K562 (cell line): ENCODE data around the gene TMEM245. TPM values are rescaled to one million over a fixed set of nuclear protein-coding genes. Genes with fewer than 3 reads are reported as not detected.

ENCODE experiments used
- MBD2 ChIP-seq: sonication (generic); IDR thresholded peaks from 2 replicates; pipeline ENCODE4 v1.6.1; 2016; ENCODE audit warnings: low read depth, borderline replicate concordance
- ZNF165 ChIP-seq: fragments of 250-450 bp; sonication (Bioruptor Pico); IDR thresholded peaks from 2 replicates; pipeline ENCODE4 v1.4.0; 2020; ENCODE audit warnings: borderline replicate concordance
- polyA plus RNA-seq, 8 experiments: library from polyadenylated mRNA; depleted of rRNA in 4 of 8; stranded (reverse) in 5 of 8; unstranded in 3 of 8; fragments of >200 nt; fragmentation: Nextera tagmentation in 2 of 8; fragmentation: Illumina TruSeq in 1 of 8; extraction: Ambion mirVana in 2 of 8; extraction: Trizol in 1 of 8; gene quantifications; 2 replicates each; pipeline versions ENCODE4 v1.2.1 to v1.2.3, GENCODE V29; 2011 to 2014; ENCODE audit warnings: inconsistent platforms in 1 of 8, missing spikeins in 1 of 8
- total RNA-seq, 7 experiments: library from RNA; depleted of rRNA in 6 of 7; stranded (reverse); fragments of >200 nt in 6 of 7; fragmentation: Illumina TruSeq in 2 of 7; extraction: Trizol in 2 of 7; gene quantifications; 2 replicates each; pipeline versions ENCODE4 v1.2.1 to v1.2.3, GENCODE V29; 2011 to 2021; ENCODE audit warnings: low replicate concordance in 1 of 7
- TF ChIP-seq, protein P1 (sequence below), 2 experiments: fragments of 450-650 bp; IDR thresholded peaks; 2 replicates each; pipeline ENCODE4 v1.6.1; 2018; ENCODE audit warnings: mild to moderate bottlenecking in 2 of 2, low read depth in 1 of 2; ENCODE audit not compliant: partially characterized antibody in 2 of 2
- TF ChIP-seq, protein P2 (sequence below): sonication (generic); formaldehyde crosslinking; IDR thresholded peaks from 2 replicates; pipeline ENCODE4 v1.8.1; 2023; ENCODE audit warnings: missing genetic modification reagents, mild to moderate bottlenecking, borderline replicate concordance
- TF ChIP-seq, protein P3 (sequence below): fragments of 250-450 bp; sonication (Bioruptor Pico); IDR thresholded peaks from 2 replicates; pipeline ENCODE4 v1.4.0; 2020; ENCODE audit warnings: mild to moderate bottlenecking, moderate library complexity

Gene TMEM245
- total and polyA plus RNA-seq, 9 of the 15 experiments (the other 6 are each of a cell fraction or from before 2014, with no cell fraction given) = 8.5 to 43.2 (median 24.3) TPM

DNA sequence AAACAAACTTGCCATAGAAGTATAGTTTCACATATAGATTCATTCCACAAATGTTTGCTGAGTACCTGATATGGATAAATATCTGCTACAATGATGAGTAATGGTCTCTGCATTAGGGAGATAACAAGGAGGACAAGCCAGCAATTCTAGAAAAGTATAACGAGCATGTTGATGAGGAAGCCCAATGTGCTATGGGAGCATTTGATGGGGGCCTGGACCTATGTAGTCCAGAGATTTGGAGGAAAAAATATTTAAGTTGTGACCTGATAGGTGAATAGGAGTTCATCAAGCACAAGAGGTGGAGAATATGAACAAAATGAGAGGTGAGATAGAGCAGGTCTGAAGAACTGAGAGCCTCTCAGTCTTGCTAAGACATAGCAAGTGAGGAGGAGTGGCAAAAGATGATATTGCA is 14.4 kb upstream of the TMEM245 start (continued):
- TF ChIP-seq MBD2 (peak; percentile 42; the same call in 1 of the 2 replicates), ZNF165 (CRISPR knock-in tag) (no peak)
- TF ChIP-seq, protein P1, sequence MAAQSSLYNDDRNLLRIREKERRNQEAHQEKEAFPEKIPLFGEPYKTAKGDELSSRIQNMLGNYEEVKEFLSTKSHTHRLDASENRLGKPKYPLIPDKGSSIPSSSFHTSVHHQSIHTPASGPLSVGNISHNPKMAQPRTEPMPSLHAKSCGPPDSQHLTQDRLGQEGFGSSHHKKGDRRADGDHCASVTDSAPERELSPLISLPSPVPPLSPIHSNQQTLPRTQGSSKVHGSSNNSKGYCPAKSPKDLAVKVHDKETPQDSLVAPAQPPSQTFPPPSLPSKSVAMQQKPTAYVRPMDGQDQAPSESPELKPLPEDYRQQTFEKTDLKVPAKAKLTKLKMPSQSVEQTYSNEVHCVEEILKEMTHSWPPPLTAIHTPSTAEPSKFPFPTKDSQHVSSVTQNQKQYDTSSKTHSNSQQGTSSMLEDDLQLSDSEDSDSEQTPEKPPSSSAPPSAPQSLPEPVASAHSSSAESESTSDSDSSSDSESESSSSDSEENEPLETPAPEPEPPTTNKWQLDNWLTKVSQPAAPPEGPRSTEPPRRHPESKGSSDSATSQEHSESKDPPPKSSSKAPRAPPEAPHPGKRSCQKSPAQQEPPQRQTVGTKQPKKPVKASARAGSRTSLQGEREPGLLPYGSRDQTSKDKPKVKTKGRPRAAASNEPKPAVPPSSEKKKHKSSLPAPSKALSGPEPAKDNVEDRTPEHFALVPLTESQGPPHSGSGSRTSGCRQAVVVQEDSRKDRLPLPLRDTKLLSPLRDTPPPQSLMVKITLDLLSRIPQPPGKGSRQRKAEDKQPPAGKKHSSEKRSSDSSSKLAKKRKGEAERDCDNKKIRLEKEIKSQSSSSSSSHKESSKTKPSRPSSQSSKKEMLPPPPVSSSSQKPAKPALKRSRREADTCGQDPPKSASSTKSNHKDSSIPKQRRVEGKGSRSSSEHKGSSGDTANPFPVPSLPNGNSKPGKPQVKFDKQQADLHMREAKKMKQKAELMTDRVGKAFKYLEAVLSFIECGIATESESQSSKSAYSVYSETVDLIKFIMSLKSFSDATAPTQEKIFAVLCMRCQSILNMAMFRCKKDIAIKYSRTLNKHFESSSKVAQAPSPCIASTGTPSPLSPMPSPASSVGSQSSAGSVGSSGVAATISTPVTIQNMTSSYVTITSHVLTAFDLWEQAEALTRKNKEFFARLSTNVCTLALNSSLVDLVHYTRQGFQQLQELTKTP (IDR thresholded peaks at IDR 0.05; ENCODE audit: low read depth in 1 of 2, partially characterized antibody in 2 of 2) = peak in 1 of 2 experiments; percentile 59
- TF ChIP-seq, protein P2, sequence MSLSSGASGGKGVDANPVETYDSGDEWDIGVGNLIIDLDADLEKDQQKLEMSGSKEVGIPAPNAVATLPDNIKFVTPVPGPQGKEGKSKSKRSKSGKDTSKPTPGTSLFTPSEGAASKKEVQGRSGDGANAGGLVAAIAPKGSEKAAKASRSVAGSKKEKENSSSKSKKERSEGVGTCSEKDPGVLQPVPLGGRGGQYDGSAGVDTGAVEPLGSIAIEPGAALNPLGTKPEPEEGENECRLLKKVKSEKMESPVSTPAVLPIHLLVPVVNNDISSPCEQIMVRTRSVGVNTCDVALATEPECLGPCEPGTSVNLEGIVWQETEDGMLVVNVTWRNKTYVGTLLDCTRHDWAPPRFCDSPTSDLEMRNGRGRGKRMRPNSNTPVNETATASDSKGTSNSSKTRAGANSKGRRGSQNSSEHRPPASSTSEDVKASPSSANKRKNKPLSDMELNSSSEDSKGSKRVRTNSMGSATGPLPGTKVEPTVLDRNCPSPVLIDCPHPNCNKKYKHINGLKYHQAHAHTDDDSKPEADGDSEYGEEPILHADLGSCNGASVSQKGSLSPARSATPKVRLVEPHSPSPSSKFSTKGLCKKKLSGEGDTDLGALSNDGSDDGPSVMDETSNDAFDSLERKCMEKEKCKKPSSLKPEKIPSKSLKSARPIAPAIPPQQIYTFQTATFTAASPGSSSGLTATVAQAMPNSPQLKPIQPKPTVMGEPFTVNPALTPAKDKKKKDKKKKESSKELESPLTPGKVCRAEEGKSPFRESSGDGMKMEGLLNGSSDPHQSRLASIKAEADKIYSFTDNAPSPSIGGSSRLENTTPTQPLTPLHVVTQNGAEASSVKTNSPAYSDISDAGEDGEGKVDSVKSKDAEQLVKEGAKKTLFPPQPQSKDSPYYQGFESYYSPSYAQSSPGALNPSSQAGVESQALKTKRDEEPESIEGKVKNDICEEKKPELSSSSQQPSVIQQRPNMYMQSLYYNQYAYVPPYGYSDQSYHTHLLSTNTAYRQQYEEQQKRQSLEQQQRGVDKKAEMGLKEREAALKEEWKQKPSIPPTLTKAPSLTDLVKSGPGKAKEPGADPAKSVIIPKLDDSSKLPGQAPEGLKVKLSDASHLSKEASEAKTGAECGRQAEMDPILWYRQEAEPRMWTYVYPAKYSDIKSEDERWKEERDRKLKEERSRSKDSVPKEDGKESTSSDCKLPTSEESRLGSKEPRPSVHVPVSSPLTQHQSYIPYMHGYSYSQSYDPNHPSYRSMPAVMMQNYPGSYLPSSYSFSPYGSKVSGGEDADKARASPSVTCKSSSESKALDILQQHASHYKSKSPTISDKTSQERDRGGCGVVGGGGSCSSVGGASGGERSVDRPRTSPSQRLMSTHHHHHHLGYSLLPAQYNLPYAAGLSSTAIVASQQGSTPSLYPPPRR = no peak
- TF ChIP-seq, protein P3, sequence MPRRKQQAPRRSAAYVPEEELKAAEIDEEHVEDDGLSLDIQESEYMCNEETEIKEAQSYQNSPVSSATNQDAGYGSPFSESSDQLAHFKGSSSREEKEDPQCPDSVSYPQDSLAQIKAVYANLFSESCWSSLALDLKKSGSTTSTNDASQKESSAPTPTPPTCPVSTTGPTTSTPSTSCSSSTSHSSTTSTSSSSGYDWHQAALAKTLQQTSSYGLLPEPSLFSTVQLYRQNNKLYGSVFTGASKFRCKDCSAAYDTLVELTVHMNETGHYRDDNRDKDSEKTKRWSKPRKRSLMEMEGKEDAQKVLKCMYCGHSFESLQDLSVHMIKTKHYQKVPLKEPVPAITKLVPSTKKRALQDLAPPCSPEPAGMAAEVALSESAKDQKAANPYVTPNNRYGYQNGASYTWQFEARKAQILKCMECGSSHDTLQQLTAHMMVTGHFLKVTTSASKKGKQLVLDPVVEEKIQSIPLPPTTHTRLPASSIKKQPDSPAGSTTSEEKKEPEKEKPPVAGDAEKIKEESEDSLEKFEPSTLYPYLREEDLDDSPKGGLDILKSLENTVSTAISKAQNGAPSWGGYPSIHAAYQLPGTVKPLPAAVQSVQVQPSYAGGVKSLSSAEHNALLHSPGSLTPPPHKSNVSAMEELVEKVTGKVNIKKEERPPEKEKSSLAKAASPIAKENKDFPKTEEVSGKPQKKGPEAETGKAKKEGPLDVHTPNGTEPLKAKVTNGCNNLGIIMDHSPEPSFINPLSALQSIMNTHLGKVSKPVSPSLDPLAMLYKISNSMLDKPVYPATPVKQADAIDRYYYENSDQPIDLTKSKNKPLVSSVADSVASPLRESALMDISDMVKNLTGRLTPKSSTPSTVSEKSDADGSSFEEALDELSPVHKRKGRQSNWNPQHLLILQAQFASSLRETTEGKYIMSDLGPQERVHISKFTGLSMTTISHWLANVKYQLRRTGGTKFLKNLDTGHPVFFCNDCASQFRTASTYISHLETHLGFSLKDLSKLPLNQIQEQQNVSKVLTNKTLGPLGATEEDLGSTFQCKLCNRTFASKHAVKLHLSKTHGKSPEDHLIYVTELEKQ = no peak
